Activated B cell treated with CpG ODN at 0.5 μM for 24 hours (primary cell): ENCODE data around the gene NEGR1. TPM values are rescaled to one million over a fixed set of nuclear protein-coding genes. Genes with fewer than 3 reads are reported as not detected.

Source experiments
- ATAC-seq: fragments of 200-7000 bp; cut with Tn5 transposase; one replicate; pipeline ENCODE4 v1.10.0; 2021; ENCODE audit warnings: low read depth, mild to moderate bottlenecking, moderate library complexity
- CTCF ChIA-PET: fragments of 350-600 bp; sonication (Branson Sonifier 250); formaldehyde crosslinking; loops from one replicate; lab custom pipeline; 2021; ENCODE audit warnings: antibody characterized with exemption; lab: Charles Lee
- POLR2A ChIA-PET: fragments of 350-600 bp; sonication (Branson Sonifier 250); formaldehyde crosslinking; loops from one replicate; lab custom pipeline; 2021; ENCODE audit warnings: antibody characterized with exemption; lab: Charles Lee
- DNase-seq: peaks from one replicate; pipeline ENCODE4 v3.0.0; 2022
- H3K27ac Mint-ChIP-seq: one replicate; pipeline ENCODE4 v1.8.0; 2020; ENCODE audit warnings: mixed read lengths
- H3K27me3 Mint-ChIP-seq: one replicate; pipeline ENCODE4 v1.8.0; 2021; ENCODE audit warnings: mixed read lengths
- H3K36me3 Mint-ChIP-seq: one replicate; pipeline ENCODE4 v1.8.0; 2021; ENCODE audit warnings: low read depth, mixed read lengths
- H3K4me1 Mint-ChIP-seq: one replicate; pipeline ENCODE4 v1.8.0; 2021; ENCODE audit warnings: mixed read lengths
- H3K4me3 Mint-ChIP-seq: one replicate; pipeline ENCODE4 v1.8.0; 2020; ENCODE audit warnings: mild to moderate bottlenecking, mixed read lengths
- H3K9me3 Mint-ChIP-seq: one replicate; pipeline ENCODE4 v1.8.0; 2020; ENCODE audit warnings: mixed read lengths
- intact Hi-C: fragments of 100-400 bp; cut with micrococcal nuclease; formaldehyde crosslinking; loops from one replicate; pipeline ENCODE4 v1.15.1; 2024
- total RNA-seq: library from RNA; stranded (reverse); gene quantifications from 2 replicates; pipeline ENCODE4 v1.2.3, GENCODE V29; 2022
- TF ChIP-seq, protein P1 (sequence below): fragments of 200-600 bp; IDR thresholded peaks from one replicate; pipeline ENCODE4 v1.8.0; 2022; ENCODE audit warnings: antibody characterized with exemption, mild to moderate bottlenecking

The NEGR1 gene
- total RNA-seq, 1 donor from 2014 or later: not detected

GRCh38 chr1:71651214-71651613, 631.1 kb downstream of the NEGR1 start:
- DNase-seq: no peak
- TF ChIP-seq, protein P1, sequence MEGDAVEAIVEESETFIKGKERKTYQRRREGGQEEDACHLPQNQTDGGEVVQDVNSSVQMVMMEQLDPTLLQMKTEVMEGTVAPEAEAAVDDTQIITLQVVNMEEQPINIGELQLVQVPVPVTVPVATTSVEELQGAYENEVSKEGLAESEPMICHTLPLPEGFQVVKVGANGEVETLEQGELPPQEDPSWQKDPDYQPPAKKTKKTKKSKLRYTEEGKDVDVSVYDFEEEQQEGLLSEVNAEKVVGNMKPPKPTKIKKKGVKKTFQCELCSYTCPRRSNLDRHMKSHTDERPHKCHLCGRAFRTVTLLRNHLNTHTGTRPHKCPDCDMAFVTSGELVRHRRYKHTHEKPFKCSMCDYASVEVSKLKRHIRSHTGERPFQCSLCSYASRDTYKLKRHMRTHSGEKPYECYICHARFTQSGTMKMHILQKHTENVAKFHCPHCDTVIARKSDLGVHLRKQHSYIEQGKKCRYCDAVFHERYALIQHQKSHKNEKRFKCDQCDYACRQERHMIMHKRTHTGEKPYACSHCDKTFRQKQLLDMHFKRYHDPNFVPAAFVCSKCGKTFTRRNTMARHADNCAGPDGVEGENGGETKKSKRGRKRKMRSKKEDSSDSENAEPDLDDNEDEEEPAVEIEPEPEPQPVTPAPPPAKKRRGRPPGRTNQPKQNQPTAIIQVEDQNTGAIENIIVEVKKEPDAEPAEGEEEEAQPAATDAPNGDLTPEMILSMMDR: no peak
- POLR2A ChIA-PET: no interaction called here
- Mint-ChIP-seq H3K27me3 (no peaks in the 10 kb centered on the region), H3K27ac (no peak overlapping the region), H3K4me3 (no peak overlapping the region), H3K36me3 (no peaks in the 10 kb centered on the region), H3K4me1 (no peaks in the 10 kb centered on the region), H3K9me3 (no peaks in the 10 kb centered on the region)
- CTCF ChIA-PET: no interaction called here
- intact Hi-C loops: no loop called here
- no peak for ATAC-seq

GRCh38 chr1:71650119-71650518, 632.2 kb downstream of the NEGR1 start:
- POLR2A ChIA-PET: no interaction called here
- TF ChIP-seq, protein P1: no peak
- ATAC-seq (no peak), DNase-seq (no peak)
- no peak overlapping the region for H3K4me3 Mint-ChIP-seq
- H3K4me1 Mint-ChIP-seq: no peaks in the 10 kb centered on the region
- H3K27me3 Mint-ChIP-seq: no peaks in the 10 kb centered on the region
- no peaks in the 10 kb centered on the region for H3K36me3 Mint-ChIP-seq
- intact Hi-C loops: no loop called here
- no peaks in the 10 kb centered on the region for H3K9me3 Mint-ChIP-seq
- H3K27ac Mint-ChIP-seq: no peak overlapping the region
- CTCF ChIA-PET: no interaction called here

DNA sequence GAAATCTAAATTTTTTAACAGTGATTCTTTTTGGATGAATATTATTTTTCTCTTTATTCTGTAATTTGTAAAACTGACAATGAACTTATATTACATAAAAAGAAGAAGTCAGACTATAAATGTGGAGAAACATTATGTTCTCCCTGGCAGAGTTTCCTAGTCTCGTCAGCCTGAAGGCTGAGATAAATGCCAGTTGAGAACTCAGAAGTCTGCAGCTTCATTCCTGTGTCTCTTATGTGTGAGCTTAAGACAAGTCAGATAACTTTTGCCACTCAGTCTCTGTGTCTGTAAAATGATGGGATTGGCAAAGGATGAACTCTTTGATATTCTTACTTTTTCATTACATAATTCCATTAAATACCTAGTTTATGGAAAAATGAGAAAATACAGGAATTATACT, 632.7 kb downstream of the NEGR1 start:
- intact Hi-C loops: no loop called here
- Mint-ChIP-seq H3K27ac (no peak overlapping the region), H3K4me3 (no peak overlapping the region), H3K9me3 (no peaks in the 10 kb centered on the region), H3K4me1 (no peaks in the 10 kb centered on the region), H3K27me3 (no peaks in the 10 kb centered on the region), H3K36me3 (no peaks in the 10 kb centered on the region)
- DNase-seq: no peak
- CTCF ChIA-PET: no interaction called here
- ATAC-seq: no peak
- TF ChIP-seq, protein P1: no peak
- POLR2A ChIA-PET: no interaction called here

- Mint-ChIP-seq H3K4me1 (no peaks in the 10 kb centered on the region), H3K27me3 (no peaks in the 10 kb centered on the region), H3K27ac (no peak overlapping the region), H3K36me3 (no peaks in the 10 kb centered on the region), H3K4me3 (no peak overlapping the region), H3K9me3 (no peaks in the 10 kb centered on the region)
- ChIA-PET POLR2A (no interaction called here), CTCF (no interaction called here)
- ATAC-seq (no peak), DNase-seq (no peak)
- TF ChIP-seq, protein P1: no peak
- intact Hi-C loops: no loop called here
Observed at GRCh38 chr1:71647513-71648300, 634.6 kb downstream of the NEGR1 start.

- Mint-ChIP-seq H3K4me3 (no peak overlapping the region), H3K27ac (no peak overlapping the region), H3K27me3 (no peaks in the 10 kb centered on the region), H3K4me1 (no peaks in the 10 kb centered on the region), H3K9me3 (no peaks in the 10 kb centered on the region), H3K36me3 (no peaks in the 10 kb centered on the region)
- intact Hi-C loops: no loop called here
- TF ChIP-seq, protein P1: no peak
- no peak for ATAC-seq
- ChIA-PET POLR2A (no interaction called here), CTCF (no interaction called here)
- no peak for DNase-seq
Observed at GRCh38 chr1:71645015-71645414, 637.3 kb downstream of the NEGR1 start.
